ENCODE data around the gene EIF4G2.

DNA sequence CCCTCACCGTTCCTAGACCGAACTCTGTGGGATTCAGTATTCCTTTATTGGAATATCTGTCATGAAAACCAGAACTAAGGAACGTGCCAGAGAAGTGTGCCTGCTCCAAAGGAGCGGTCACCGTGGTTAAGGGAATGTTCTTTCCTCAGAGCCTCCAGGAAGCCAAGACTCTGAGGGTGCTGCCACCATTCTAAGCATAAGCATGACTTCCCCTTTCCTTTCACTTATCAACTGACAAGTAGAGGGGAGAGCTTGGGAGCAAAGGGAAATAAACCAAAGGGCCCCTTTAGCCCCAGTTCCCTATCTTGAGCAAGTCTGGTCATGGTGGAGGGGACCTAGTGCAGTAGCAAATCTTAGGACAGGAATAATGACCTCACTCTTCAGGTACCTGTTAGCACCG is 30.9 kb downstream of the EIF4G2 start:
- TF ChIP-seq, protein P1, sequence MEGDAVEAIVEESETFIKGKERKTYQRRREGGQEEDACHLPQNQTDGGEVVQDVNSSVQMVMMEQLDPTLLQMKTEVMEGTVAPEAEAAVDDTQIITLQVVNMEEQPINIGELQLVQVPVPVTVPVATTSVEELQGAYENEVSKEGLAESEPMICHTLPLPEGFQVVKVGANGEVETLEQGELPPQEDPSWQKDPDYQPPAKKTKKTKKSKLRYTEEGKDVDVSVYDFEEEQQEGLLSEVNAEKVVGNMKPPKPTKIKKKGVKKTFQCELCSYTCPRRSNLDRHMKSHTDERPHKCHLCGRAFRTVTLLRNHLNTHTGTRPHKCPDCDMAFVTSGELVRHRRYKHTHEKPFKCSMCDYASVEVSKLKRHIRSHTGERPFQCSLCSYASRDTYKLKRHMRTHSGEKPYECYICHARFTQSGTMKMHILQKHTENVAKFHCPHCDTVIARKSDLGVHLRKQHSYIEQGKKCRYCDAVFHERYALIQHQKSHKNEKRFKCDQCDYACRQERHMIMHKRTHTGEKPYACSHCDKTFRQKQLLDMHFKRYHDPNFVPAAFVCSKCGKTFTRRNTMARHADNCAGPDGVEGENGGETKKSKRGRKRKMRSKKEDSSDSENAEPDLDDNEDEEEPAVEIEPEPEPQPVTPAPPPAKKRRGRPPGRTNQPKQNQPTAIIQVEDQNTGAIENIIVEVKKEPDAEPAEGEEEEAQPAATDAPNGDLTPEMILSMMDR (IDR thresholded peaks at IDR 0.05; ENCODE audit: borderline replicate concordance, extremely low read depth, low read length, poor library complexity, severe bottlenecking), result no peak
- no peak for TF ChIP-seq EZH2 (IDR thresholded peaks at IDR 0.05; ENCODE audit: borderline replicate concordance, low read depth, low read length, severe bottlenecking)
